ENCODE measurements around the gene PPFIA1.
"Not testable (repeated sequence)": the region's sequence is repeated elsewhere in the genome, so short reads cannot be mapped to it uniquely, and the experiment has no call there.

The PPFIA1 gene

DNA sequence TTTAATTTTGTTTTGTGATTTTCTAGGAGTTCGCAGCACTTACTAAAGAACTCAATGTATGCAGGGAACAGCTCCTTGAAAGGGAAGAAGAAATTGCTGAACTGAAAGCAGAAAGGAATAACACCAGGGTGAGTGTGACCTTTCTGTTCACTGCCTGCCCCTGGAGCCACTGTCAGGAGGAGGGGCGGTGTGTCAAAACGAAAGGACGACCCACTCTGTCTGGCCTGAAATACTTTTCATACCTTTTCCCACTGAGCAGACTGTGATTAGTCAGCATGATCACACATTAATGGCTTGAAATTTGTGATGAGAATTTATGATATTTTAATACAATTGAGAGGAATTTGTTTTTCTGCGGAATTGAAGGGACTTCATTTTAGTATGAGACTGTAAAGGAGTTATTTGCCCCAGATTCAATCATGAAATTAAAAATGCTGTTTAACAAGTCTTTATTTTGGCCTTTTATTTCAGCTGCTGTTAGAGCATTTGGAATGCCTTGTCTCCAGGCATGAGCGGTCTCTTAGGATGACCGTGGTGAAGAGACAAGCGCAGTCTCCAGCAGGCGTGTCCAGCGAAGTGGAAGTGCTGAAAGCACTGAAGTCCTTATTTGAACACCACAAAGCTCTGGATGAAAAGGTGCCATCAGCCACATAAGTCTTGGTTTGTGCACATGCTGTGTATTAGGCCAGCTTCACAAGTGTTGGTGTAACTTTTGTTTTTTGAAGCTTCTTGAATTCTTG is 54.1 kb downstream of the PPFIA1 start:
- DNase-seq (ENCODE audit: low read depth, low spot score) = peak; percentile 31
- H3K4me3 ChIP-seq (ENCODE audit: low read depth, low read length) = no peak overlapping the region
- TF ChIP-seq, protein P1, sequence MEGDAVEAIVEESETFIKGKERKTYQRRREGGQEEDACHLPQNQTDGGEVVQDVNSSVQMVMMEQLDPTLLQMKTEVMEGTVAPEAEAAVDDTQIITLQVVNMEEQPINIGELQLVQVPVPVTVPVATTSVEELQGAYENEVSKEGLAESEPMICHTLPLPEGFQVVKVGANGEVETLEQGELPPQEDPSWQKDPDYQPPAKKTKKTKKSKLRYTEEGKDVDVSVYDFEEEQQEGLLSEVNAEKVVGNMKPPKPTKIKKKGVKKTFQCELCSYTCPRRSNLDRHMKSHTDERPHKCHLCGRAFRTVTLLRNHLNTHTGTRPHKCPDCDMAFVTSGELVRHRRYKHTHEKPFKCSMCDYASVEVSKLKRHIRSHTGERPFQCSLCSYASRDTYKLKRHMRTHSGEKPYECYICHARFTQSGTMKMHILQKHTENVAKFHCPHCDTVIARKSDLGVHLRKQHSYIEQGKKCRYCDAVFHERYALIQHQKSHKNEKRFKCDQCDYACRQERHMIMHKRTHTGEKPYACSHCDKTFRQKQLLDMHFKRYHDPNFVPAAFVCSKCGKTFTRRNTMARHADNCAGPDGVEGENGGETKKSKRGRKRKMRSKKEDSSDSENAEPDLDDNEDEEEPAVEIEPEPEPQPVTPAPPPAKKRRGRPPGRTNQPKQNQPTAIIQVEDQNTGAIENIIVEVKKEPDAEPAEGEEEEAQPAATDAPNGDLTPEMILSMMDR (IDR thresholded peaks at IDR 0.05; ENCODE audit: low read depth, low read length) = no peak
- in situ Hi-C loops (cut with HindIII; ENCODE audit: low sequenced_read_pairs) = no loop called here

DNA sequence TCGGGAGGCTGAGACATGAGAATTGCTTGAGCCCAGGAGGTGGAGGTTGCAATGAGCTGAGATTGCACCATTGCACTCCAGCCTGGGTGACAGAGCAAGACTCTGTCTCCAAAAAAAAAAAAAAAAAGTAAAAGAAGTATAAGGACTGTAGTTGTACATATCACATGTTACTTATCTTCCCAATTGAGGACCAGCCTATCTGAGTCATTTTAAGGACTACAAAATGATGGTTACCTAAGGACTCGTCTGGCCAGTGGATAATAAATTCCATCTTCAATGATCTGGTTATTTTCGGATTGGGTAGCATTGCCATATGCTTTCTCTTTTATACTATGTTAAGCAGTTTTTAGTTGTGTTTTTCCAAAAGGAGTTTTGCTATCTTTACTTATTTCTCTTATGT is 55.3 kb downstream of the PPFIA1 start:
- TF ChIP-seq, protein P1 (IDR thresholded peaks at IDR 0.05; ENCODE audit: low read depth, low read length) = no peak
- in situ Hi-C loops (cut with HindIII; ENCODE audit: low sequenced_read_pairs) = no loop called here
- H3K4me3 ChIP-seq (ENCODE audit: low read depth, low read length) = no peak overlapping the region
- DNase-seq (ENCODE audit: low read depth, low spot score) = no peak

DNA sequence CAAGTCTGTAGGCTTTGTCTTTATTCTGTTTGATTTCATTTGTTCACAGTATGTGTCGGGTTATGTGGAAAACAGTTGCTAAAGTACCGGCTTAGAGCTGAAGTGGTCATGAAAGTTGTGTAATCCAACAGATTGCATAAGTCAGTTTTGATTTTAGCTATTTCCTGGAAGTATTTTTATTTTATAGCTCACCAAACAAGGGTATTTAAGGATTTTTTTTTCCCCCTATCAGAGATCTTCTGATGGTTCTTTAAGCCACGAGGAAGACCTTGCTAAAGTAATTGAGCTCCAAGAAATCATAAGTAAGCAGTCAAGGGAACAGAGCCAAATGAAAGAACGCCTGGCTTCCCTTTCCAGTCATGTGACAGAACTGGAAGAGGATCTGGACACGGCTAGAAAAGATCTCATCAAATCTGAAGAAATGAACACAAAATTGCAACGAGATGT is 55.9 kb downstream of the PPFIA1 start:
- H3K4me3 ChIP-seq (ENCODE audit: low read depth, low read length) = no peak overlapping the region
- TF ChIP-seq, protein P1 (IDR thresholded peaks at IDR 0.05; ENCODE audit: low read depth, low read length) = no peak
- in situ Hi-C loops (cut with HindIII; ENCODE audit: low sequenced_read_pairs) = no loop called here
- DNase-seq (ENCODE audit: low read depth, low spot score) = no peak

DNA sequence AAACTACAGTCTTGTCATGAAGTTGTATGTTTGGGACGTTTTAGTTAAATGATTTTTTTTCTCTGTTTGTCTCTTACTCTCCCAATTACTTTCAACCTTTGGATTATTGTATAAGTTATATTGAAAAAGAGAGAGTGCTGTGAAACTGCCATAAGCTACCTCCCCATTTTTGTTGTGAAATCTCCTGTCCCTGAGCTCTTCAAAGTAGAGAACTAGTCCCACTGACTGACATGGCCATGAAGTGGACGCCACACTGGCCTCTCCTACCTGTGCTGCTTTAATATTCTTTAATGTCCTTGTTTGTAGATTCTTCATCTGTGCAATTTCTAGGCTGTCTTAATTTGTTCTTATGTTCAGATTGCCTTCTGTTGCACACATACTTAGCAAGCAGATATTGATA is 56.3 kb downstream of the PPFIA1 start:
- in situ Hi-C loops (cut with HindIII; ENCODE audit: low sequenced_read_pairs) = no loop called here
- DNase-seq (ENCODE audit: low read depth, low spot score) = no peak
- TF ChIP-seq, protein P1 (IDR thresholded peaks at IDR 0.05; ENCODE audit: low read depth, low read length) = no peak
- H3K4me3 ChIP-seq (ENCODE audit: low read depth, low read length) = no peak overlapping the region

DNA sequence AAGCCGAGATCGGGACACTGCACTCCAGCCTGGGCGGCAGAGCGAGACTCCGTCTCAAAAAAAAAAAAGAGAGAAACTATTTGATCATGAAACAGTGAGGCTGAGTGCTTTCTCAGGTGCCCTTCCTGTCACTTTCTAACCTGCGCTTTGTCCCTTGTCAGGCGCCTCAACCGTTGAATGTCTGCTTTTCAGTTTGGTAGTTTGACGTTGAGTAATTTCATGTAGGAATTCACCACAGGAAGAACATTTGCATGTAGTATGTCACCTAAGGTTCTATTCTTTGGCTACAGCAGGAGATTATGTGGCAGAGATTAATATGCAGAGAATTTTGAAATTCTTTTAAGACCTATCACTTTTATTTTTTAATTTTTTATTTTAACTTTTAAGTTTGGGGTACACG is 57.2 kb downstream of the PPFIA1 start:
- in situ Hi-C loops (cut with HindIII; ENCODE audit: low sequenced_read_pairs) = no loop called here

DNA sequence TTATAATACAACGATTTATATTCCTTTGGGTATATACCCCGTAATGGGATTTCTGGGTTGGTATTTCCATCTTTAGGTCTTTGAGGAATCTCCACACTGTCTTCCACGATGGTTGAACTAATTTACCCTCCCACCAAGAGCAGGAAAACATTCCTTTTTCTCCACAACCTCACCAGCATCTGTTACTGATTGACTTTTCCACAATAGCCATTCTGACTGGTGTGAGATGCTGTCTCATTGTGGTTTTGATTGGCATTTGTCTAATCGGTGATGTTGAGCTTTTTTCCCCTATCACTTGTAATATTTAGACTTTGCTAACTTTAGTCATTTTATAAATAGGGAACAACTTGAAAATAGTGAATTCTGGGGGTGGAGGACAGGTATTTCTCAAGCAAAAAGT is 58.1 kb downstream of the PPFIA1 start:
- DNase-seq (ENCODE audit: low read depth, low spot score) = no peak
- in situ Hi-C loops (cut with HindIII; ENCODE audit: low sequenced_read_pairs) = no loop called here
- TF ChIP-seq, protein P1 (IDR thresholded peaks at IDR 0.05; ENCODE audit: low read depth, low read length) = no peak
- H3K4me3 ChIP-seq (ENCODE audit: low read depth, low read length) = no peak overlapping the region

More for the DNA sequence above, 57.2 kb downstream of the PPFIA1 start:
- H3K4me3 ChIP-seq (ENCODE audit: low read depth, low read length) = no peak overlapping the region
- TF ChIP-seq, protein P1 (IDR thresholded peaks at IDR 0.05; ENCODE audit: low read depth, low read length) = no peak
- no peak for DNase-seq (ENCODE audit: low read depth, low spot score)

DNA sequence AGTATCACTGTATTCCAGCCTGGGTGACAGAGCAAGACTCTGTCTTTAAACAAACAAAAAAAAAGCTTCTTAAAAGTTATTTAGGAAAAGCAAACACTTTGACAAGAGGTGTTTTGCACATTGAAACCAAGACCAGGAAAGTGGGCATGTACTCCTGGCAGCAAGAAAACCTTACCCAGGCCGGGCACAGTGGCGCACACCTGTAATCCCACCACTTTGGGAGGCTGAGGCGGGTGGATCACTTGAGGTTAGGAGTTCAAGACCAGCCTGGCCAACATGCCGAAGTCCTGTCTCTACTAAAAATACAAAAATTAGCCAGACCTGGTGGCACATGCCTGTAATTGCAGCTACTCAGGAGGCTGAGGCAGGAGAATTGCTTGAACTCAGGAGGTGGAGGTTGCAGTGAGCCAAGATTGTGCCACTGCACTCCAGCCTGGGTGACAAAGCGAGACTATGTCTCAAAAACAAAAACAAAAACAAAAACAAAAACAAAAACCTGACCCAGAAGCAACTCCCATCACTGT is 60.9 kb downstream of the PPFIA1 start:
- in situ Hi-C loops (cut with HindIII; ENCODE audit: low sequenced_read_pairs); H3K4me3 ChIP-seq (ENCODE audit: low read depth, low read length): not testable (repeated sequence)

More for the DNA sequence above, 60.9 kb downstream of the PPFIA1 start:
- not testable (repeated sequence) for DNase-seq (ENCODE audit: low read depth, low spot score)
